ENCODE measurements around the gene CAMTA1.

DNA sequence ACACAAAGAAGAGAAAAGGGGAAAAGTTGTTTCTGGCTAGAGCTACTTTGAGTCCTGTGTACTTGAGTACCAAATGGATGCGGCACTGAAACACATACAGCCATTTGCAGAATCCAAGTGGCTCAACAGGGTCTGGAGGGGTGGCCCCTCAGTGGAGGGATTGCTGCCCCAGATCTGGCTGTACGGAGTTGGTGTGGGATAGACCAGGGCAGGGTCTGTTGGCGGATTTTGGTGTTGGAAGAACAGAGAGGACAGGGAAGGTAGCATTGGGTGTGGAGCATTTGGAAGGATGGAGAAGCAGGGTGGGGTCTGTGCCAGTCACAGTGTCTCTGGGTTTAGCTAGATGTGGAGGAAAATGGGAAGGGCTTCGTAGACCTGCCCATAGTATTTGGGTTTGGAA is 220.5 kb downstream of the CAMTA1 start:
- TF ChIP-seq, protein P1, sequence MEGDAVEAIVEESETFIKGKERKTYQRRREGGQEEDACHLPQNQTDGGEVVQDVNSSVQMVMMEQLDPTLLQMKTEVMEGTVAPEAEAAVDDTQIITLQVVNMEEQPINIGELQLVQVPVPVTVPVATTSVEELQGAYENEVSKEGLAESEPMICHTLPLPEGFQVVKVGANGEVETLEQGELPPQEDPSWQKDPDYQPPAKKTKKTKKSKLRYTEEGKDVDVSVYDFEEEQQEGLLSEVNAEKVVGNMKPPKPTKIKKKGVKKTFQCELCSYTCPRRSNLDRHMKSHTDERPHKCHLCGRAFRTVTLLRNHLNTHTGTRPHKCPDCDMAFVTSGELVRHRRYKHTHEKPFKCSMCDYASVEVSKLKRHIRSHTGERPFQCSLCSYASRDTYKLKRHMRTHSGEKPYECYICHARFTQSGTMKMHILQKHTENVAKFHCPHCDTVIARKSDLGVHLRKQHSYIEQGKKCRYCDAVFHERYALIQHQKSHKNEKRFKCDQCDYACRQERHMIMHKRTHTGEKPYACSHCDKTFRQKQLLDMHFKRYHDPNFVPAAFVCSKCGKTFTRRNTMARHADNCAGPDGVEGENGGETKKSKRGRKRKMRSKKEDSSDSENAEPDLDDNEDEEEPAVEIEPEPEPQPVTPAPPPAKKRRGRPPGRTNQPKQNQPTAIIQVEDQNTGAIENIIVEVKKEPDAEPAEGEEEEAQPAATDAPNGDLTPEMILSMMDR (IDR thresholded peaks at IDR 0.05; ENCODE audit: low read depth, low read length, missing input control) = no peak
- TF ChIP-seq TAF1 (conservative IDR thresholded peaks at IDR 0.05) = no peak
- TF ChIP-seq, protein P2, sequence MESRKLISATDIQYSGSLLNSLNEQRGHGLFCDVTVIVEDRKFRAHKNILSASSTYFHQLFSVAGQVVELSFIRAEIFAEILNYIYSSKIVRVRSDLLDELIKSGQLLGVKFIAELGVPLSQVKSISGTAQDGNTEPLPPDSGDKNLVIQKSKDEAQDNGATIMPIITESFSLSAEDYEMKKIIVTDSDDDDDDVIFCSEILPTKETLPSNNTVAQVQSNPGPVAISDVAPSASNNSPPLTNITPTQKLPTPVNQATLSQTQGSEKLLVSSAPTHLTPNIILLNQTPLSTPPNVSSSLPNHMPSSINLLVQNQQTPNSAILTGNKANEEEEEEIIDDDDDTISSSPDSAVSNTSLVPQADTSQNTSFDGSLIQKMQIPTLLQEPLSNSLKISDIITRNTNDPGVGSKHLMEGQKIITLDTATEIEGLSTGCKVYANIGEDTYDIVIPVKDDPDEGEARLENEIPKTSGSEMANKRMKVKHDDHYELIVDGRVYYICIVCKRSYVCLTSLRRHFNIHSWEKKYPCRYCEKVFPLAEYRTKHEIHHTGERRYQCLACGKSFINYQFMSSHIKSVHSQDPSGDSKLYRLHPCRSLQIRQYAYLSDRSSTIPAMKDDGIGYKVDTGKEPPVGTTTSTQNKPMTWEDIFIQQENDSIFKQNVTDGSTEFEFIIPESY (IDR thresholded peaks at IDR 0.05) = no peak
- TF ChIP-seq SP1 (IDR thresholded peaks at IDR 0.05) = no peak
- no peak for TF ChIP-seq FOXA1 (IDR thresholded peaks at IDR 0.05)
- TF ChIP-seq HNF4G (IDR thresholded peaks at IDR 0.05) = no peak
- no peak for TF ChIP-seq RAD21 (IDR thresholded peaks at IDR 0.05)
- TF ChIP-seq YY1 (IDR thresholded peaks at IDR 0.05) = no peak
- TF ChIP-seq, protein P3, sequence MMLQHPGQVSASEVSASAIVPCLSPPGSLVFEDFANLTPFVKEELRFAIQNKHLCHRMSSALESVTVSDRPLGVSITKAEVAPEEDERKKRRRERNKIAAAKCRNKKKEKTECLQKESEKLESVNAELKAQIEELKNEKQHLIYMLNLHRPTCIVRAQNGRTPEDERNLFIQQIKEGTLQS (IDR thresholded peaks at IDR 0.05) = no peak
- TF ChIP-seq RXRA (IDR thresholded peaks at IDR 0.05) = no peak
- TF ChIP-seq, protein P4, sequence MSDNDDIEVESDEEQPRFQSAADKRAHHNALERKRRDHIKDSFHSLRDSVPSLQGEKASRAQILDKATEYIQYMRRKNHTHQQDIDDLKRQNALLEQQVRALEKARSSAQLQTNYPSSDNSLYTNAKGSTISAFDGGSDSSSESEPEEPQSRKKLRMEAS (IDR thresholded peaks at IDR 0.05) = no peak
- TF ChIP-seq JUND (IDR thresholded peaks at IDR 0.05) = no peak
- no peak for TF ChIP-seq HNF4A (conservative IDR thresholded peaks at IDR 0.05)

All from liver (tissue), 3 donors.